ENCODE measurements around the gene SCN1A.

SCN1A gene

GRCh38 chr2:165950438-165950837 is 177.4 kb downstream of the SCN1A start:
- no peak for TF ChIP-seq CTCF (IDR thresholded peaks at IDR 0.05; ENCODE audit: low read depth, low read length)
- no peaks in the 10 kb centered on the region for H3K27me3 ChIP-seq
- H3K4me1 ChIP-seq, result no peaks in the 10 kb centered on the region
- H3K36me3 ChIP-seq, result no peaks in the 10 kb centered on the region
- no peaks in the 10 kb centered on the region for H3K9me3 ChIP-seq
- no peak for DNase-seq
- no peak overlapping the region for H3K4me3 ChIP-seq (ENCODE audit: low read depth, low read length)

DNA sequence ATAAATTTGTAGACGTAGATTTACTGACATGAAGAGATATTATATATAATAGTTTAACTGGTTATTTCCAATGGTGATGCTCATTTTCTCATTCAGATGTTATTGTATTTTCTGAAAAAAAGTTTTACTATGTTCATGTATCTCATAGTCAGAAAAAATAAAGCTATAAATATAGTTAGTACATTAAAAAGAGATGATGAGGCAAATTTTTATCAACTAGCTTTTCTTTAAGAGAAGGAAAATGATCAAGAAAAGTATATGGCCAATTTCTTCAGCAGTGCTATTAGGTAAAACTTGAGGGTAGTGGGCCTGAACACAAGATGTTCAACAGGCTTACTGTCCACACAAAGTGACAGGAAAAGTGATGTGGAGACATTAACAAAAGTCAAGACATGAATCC is 186.0 kb downstream of the SCN1A start:
- peaks cover 3% of the 10 kb centered on the region for H3K36me3 ChIP-seq
- H3K4me3 ChIP-seq (ENCODE audit: low read depth, low read length), result no peak overlapping the region
- no peak for DNase-seq
- no peaks in the 10 kb centered on the region for H3K9me3 ChIP-seq
- H3K4me1 ChIP-seq, result no peaks in the 10 kb centered on the region
- H3K27me3 ChIP-seq, result no peaks in the 10 kb centered on the region
- no peak for TF ChIP-seq CTCF (IDR thresholded peaks at IDR 0.05; ENCODE audit: low read depth, low read length)

- no peaks in the 10 kb centered on the region for H3K27me3 ChIP-seq
- no peaks in the 10 kb centered on the region for H3K4me1 ChIP-seq
- DNase-seq, result no peak
- TF ChIP-seq CTCF (IDR thresholded peaks at IDR 0.05; ENCODE audit: low read depth, low read length), result no peak
- H3K4me3 ChIP-seq (ENCODE audit: low read depth, low read length), result no peak overlapping the region
- H3K9me3 ChIP-seq, result no peaks in the 10 kb centered on the region
- peaks cover 3% of the 10 kb centered on the region for H3K36me3 ChIP-seq
Observed at GRCh38 chr2:165938237-165938636, 189.6 kb downstream of the SCN1A start.
